ENCODE results near the gene MGAT3. TPM values are rescaled to one million over a fixed set of nuclear protein-coding genes. Genes with fewer than 3 reads are reported as not detected.

The MGAT3 gene
- total RNA-seq, 1 experiment from 2014 or later, result 0.86 TPM

- peak; percentile 78 for DNase-seq (ENCODE audit: low read depth)
Observed at GRCh38 chr22:39471381-39472141, 14.7 kb downstream of the MGAT3 start.

DNA sequence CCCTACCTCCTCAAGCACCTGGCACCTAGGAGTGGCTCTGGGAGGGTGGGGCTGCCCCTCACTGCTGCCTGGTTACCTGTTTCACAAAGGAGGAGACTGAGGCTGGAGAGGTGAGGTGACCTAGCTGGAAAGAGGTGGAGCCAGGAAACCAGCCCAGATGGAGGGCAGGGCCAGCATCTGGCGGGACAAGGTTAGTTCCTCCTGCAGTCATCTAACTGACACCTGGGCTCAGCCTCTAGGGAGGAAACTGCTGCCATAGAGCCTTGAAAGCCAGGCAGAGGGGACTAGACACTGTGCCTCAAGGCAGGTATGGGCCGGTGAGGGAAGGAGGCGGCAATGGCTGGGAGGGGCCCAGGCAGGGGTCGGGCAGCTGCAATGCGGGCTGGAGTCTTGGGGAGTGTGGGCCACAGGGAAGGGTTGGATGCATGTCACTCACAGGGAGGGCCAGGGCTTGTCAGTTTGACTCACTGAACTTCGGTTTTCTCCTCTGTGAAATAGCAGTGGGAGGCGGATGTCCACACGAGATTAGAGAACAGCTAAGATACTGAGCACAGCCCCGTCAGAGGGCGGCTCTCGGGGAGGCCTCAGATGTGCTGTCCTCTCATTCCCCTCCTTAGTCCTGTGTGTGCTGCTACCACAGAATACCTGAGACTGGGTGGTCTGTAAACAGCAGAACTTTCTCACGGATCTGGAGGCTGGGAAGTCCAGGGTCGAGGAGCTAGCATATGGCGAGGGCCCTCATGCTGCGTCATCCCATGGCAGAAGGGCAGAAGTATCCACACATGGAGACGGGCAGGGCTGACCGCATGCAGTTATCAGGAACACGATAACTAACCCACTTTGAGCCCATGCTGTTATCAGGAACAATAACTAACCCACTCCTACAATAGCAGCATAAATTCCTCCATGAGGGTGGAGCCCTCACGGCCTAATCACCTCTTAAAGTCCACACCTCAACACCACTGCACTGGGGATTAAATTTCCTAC lies 16.1 kb downstream of the MGAT3 start:
- peak; percentile 27 for DNase-seq (ENCODE audit: low read depth)

DNA sequence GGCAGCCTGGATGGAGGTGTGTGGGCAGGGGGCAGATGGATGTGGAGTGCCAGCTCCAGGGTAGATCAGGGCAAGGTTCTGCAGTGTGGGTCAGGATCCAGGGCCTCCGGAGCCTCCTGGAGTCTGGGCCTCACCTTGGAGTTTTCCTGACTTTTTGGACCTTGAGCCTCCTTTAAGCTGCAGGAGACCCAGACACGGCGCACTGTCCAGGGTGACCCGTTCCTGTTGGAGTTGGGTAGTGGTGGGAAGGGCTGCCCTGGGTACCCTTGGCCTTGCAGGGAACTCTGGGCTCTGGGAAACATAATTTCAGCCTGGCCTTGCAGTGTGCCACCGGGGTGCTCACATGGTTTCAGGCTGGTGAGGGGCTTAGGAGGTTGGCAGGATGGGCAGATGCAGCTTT lies 17.0 kb downstream of the MGAT3 start:
- DNase-seq (ENCODE audit: low read depth), result no peak

GRCh38 chr22:39474351-39475111 lies 17.7 kb downstream of the MGAT3 start:
- no peak for DNase-seq (ENCODE audit: low read depth)

DNA sequence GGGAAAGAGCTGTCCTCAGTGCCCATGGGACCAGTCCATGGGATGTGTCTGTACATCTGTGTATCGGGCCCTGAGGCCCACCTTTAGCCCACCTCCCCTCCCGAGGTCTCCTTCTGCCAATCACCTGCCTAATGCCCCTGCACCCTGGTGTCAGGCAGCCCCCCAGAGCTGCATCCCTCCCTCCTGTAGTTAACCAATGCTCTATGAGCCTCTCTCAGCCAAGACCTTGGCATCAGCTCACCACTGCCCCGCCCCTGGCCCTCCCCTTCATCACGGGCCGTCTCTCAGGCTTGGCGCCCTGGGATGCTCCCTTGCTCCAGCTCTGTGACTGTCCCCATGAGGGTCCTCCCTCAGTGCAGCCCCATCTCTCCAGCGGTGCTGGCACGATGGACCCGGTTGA lies 18.5 kb downstream of the MGAT3 start:
- no peak for DNase-seq (ENCODE audit: low read depth)

DNA sequence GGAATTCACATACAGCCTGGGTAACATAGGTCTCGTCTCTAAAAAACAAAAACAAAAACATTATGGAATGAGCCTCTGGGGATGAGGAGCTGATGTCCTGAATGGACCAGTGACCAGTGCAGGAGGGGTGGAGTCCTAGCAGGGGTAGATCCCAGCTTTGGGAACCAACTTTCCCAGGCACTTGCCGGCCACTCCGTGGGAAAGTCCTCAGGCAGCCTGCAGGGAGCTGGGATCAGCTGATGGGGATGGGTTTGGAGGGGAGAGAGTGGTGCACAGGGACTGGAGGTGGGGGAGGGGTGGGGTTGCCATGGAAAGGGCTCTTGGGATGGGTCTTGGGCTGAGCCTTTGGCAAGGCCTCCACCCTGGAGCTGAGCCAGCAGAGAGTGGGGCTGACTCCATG lies 19.1 kb downstream of the MGAT3 start:
- no peak for DNase-seq (ENCODE audit: low read depth)

- no peak for DNase-seq (ENCODE audit: low read depth)
Observed at GRCh38 chr22:39476664-39477063, 19.9 kb downstream of the MGAT3 start.

- no peak for DNase-seq (ENCODE audit: low read depth)
Observed at GRCh38 chr22:39477542-39477941, 20.7 kb downstream of the MGAT3 start.

DNA sequence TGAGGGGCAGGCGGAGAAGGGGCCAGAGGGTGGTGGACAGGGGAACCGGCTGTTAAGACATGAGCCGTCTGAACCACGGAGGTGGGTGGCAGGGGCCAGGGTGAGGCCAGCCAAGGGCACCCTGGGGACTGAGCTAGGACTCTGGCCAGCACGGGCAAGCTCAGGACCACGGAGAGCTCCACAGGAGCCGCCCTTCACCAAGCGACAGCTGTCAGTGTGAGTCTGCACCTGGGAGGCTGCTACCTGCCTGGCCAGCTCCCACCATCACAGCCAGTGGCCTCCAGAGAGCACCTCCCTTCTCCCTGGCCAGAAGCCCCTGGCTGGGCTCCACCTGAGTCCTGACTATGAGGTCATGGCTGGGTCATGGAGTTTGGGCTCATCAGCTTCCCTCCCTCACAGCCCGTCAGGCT lies 21.6 kb downstream of the MGAT3 start:
- DNase-seq (ENCODE audit: low read depth), result no peak

DNA sequence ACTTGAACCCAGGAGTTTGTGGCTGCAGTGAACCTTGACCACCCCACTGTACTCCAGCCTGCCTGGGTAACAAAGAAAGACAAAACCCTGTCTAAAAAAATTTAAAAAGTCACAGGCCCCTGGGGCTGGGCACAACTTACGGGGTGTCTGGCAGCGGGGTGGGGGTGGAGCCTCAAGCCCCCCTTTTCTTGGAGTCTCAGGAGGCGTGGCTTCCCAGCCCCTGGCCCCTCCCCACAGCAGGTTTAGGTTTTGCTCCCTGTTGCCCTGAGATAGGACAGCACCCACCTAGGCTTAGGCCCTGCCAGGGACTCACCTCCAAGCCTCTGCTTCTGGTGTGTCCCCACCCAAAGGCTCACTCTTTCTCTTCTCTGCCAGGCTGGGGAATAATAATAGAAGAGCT lies 22.4 kb downstream of the MGAT3 start:
- DNase-seq (ENCODE audit: low read depth), result no peak

DNA sequence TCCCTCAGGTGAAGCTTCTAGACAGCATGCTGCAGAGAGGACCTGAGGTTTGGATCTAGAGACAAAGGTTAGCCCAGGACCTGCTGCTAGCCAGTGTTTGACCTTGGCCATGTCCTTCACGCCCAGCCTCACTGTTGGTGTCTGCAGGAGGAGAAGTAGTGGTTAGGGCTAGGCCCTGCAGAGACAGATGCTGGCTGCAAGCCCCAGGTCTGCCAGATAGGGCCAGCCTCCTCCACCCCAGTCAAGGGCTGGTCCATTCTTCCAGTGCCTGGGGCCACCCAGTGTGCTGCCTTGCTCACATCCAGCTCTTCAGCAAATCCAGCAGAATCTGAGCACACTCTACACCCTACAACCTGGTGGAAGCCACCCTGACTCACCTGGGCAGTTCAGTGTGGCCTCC lies 23.7 kb downstream of the MGAT3 start:
- no peak for DNase-seq (ENCODE audit: low read depth)

DNA sequence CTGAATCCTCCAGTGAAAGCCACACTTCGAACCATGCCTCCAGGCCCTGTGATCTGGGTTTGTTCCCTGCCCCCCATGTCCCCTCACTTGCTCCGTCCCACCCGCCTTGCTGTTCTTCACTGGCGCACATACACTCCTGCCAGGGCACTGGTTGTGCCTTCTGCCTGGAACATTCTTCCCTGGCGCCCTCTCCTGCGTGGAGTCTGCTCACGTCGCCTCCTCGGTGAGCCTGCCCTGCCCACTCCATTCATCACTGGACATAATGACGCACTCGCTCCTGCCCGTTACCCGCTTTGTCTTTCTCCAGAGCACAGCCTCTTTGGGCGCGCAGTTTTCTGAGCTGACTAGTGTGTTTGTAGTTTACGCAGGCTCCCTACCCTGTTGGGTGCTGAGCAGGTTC lies 24.2 kb downstream of the MGAT3 start:
- DNase-seq (ENCODE audit: low read depth), result no peak

GRCh38 chr22:39481595-39481994 lies 24.8 kb downstream of the MGAT3 start:
- DNase-seq (ENCODE audit: low read depth), result no peak

DNA sequence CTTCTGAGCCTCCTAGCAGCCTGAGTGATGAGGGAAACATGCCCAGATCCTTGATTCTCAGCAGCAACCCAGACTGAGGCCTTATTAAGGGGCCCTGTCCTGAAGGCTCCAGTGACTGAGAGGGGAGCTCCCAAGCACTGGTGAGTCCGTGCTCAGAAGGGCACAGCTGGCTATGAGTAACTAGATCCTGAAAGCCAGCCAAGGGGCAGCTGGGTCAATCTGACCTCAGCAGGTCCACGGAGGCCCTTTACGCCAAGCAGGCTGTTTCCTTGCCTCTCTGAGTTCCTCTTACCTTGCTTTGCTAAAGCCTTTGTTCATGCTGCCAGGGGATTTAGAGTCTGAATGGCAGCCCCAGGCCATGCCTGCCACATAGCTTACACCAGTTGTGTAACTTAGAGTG lies 26.0 kb downstream of the MGAT3 start:
- no peak for DNase-seq (ENCODE audit: low read depth)

DNA sequence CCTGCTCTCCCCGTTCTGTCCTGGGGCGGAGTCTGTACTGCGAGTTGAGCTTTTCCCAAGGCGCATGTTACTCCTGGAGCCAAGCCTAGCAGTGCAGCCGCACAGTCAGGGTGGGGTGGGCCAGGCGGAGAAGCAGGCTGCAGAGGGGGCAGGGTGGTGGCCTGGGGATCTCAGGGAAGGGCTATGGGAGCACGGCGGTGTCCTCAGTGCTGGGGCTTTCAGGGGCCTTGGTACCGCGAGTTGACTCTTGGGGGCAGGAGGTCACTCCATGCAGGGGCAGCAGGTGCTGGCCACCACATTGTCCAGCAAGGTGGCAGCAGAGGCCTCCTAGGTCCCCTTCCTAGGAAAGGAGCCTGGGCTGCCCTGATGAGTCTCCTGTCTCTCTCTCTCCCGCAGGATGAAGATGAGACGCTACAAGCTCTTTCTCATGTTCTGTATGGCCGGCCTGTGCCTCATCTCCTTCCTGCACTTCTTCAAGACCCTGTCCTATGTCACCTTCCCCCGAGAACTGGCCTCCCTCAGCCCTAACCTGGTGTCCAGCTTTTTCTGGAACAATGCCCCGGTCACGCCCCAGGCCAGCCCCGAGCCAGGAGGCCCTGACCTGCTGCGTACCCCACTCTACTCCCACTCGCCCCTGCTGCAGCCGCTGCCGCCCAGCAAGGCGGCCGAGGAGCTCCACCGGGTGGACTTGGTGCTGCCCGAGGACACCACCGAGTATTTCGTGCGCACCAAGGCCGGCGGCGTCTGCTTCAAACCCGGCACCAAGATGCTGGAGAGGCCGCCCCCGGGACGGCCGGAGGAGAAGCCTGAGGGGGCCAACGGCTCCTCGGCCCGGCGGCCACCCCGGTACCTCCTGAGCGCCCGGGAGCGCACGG lies 30.4 kb downstream of the MGAT3 start:
- DNase-seq (ENCODE audit: low read depth), result no peak

DNA sequence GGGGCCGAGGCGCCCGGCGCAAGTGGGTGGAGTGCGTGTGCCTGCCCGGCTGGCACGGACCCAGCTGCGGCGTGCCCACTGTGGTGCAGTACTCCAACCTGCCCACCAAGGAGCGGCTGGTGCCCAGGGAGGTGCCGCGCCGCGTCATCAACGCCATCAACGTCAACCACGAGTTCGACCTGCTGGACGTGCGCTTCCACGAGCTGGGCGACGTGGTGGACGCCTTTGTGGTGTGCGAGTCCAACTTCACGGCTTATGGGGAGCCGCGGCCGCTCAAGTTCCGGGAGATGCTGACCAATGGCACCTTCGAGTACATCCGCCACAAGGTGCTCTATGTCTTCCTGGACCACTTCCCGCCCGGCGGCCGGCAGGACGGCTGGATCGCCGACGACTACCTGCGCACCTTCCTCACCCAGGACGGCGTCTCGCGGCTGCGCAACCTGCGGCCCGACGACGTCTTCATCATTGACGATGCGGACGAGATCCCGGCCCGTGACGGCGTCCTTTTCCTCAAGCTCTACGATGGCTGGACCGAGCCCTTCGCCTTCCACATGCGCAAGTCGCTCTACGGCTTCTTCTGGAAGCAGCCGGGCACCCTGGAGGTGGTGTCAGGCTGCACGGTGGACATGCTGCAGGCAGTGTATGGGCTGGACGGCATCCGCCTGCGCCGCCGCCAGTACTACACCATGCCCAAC lies 31.2 kb downstream of the MGAT3 start:
- DNase-seq (ENCODE audit: low read depth), result no peak

DNA sequence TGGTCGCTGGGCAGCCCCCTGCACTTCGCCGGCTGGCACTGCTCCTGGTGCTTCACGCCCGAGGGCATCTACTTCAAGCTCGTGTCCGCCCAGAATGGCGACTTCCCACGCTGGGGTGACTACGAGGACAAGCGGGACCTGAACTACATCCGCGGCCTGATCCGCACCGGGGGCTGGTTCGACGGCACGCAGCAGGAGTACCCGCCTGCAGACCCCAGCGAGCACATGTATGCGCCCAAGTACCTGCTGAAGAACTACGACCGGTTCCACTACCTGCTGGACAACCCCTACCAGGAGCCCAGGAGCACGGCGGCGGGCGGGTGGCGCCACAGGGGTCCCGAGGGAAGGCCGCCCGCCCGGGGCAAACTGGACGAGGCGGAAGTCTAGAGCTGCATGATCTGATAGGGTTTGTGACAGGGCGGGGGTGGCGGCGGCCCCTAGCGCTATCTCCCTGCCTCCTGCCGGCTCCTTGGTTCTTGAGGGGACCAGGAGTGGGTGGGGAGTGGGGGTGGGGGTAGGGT lies 31.8 kb downstream of the MGAT3 start:
- no peak for DNase-seq (ENCODE audit: low read depth)

GRCh38 chr22:39489094-39490068 lies 32.6 kb downstream of the MGAT3 start:
- DNase-seq (ENCODE audit: low read depth), result no peak
